Raji (cell line): ENCODE data around the gene MYD88.

ENCODE experiments used
- POLR2A ChIP-seq: IDR thresholded peaks from 2 replicates; pipeline ENCODE4 v1.6.1; 2011; ENCODE audit warnings: low read depth, low read length, control low read depth; ENCODE audit not compliant: insufficient read depth

The MYD88 gene

DNA sequence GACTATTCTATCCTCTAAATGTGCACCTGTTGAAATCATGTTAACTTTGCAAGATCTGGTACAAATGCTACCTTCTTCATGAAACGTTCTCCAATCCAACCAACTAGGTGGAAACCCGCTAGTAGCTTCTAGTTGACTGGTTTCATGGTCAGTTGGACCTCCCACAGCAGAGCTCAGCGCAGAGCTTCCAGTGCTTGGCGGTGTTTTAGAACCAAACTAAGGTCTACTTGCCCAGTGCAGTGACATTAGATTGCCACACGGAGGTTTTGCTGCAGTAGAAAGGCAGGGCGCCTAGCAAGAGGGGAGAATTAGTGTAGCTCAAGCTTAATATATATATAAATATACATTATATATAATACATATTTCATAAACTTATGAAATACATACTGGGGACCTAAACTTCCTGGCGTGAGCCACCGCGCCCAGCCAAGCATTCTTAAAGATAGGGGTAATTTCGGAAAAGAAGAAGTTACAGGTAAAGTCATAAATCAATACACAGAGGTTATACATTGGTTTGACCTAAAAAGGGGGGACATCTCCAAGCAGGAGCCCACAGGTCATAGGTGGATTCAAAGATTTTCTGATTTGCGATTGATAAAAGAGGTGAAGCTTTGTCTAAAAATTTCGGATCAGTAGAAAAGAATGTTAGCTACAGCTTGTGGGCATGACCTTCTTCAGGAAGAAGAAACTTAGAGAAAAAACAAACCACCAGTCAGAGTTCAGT lies 24.8 kb downstream of the MYD88 start:
- TF ChIP-seq POLR2A: no peak

DNA sequence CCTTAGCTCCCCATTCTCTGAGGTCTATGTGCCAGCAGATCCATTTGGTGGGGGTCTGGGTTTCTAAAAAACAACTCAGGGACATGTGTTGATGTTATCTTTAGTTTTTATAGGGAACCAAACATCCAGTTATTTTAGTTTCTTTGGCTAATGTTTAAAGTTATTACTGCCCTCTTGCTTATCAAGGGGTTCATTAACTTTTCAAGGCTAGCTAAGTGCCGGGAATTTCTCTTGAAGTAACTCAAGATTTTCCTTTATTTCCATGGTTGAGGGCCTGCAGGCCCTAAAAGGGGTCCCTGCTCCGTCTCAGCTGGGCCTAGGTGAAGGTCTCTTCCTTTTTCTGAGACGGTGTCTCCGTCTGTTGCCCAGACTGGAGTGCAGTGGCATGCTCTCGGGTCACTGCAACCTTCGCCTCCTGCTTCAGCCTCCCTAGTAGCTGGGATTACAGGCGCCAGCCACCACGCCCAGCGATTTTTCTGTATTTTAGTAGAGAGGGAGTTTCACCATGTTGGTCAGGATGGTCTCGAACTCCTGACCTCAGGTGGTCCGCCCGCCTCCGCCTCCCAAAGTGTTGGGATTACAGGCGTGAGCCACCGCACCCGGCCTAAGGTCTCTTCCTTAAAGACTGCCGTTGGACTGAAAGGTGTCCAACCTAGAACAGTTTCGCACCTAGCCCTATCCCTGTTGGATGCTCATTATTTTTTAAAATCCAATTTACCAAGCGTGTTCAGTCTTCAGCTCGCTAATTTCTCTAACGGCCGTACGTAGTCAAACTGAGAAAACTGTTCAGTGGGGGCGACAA lies 25.6 kb downstream of the MYD88 start:
- no peak for TF ChIP-seq POLR2A

DNA sequence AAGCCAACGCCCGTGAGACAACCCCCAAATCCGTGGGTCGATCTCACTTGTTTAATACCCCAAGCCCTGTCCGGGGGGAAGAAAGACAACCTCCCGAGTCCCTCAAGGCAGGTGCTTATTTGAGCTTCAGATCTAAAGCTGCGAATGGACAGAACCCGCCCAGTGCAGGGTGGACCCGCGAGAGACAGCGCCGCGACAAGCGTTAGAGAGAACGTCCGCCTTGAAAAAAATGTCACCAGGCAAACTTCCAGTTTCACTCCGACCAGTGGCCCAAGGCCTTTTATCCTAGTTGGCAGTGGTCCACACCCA lies 26.1 kb downstream of the MYD88 start:
- no peak for TF ChIP-seq POLR2A

DNA sequence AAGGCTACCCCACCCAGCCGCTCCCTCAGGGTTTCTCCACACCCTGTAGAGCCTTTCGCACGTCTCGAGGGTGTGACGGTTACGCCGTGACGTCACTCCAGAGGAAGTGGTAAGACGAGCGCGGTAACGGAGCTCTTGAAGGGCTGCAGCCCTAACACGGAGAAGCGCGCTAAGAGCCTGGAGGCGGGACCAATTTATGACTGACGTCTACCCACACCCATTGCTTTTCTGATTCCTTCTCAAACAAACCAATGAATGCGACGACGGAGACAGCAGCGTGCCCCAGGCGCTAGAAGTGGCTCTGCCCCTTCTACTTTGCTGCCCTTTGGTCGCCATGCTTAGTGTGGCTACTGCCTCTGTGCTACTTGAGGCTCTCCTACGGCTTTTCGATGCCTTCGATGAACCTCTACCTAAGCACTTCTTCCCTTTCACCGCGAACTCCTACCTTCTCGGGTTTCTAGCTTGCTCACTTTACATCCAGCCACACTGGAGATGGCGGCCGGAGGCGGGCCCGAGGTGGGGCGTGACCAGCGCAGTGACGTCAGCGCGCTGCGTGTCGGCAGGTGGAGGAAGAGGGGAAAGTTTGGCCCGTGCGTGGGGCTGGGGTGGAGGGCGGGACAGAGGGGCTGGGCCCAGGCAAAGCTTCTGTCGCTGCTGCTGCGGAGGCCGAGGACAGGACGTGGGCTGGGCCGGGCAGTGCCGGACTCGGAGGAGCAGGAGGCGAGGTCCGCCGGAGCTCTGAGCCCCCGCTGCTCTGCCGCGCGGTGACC lies 26.7 kb downstream of the MYD88 start, which contains the start of gene OXSR1:
OXSR1 (plus strand) TSS at position 586 of the 770 bp plus-strand sequence. CDS start 340 bp downstream, outside the sequence.
- peak; percentile 87 for TF ChIP-seq POLR2A

DNA sequence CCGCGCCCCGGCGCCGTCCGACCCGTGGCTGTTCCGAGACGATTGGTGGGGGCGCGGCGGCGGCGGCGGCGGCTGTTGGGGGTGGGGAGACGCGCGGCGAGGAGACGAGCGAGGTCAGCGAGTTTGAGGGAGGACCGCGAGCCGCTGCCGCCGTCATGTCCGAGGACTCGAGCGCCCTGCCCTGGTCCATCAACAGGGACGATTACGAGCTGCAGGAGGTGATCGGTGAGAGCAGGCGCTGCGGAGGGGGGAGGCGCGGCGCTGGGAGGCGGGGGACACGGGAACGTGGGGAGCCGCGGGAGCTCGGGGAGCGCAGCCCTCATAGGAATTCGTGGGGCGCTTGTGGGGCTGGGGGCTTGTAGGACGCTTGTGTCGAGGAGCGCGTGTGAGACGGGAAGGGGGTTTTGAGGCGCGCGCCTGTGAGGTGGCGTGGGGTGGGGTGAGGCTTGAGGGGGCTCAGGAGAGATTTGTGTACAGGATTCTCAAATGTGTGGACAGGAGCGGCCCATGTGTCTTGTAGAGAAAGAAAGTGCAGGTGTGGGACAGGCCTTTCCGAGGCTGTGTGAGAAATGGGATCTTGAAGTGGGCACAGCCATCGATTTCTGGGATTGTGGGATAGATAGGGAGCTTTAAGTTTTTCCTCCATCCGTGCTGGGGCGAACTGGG lies 27.4 kb downstream of the MYD88 start:
- no peak for TF ChIP-seq POLR2A

DNA sequence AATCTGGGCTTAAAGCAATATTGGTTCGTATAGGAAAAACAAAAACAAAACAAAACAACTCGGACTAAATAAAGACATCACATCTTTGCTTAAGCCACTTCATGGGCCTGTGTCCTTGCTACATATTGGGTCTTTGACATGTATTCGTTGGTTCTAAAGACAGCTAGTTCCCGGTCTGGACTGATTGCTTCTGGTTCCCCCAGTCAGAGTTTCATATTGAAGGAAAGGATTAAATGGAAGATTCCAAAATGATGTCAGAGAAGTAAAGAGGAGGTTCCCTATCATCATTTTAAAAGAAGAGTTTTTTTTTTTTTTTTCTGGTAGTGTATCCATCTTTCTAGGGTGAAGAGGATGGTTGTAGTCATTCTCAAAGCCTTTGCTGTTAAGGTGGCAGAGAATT lies 29.1 kb downstream of the MYD88 start:
- TF ChIP-seq POLR2A: no peak

DNA sequence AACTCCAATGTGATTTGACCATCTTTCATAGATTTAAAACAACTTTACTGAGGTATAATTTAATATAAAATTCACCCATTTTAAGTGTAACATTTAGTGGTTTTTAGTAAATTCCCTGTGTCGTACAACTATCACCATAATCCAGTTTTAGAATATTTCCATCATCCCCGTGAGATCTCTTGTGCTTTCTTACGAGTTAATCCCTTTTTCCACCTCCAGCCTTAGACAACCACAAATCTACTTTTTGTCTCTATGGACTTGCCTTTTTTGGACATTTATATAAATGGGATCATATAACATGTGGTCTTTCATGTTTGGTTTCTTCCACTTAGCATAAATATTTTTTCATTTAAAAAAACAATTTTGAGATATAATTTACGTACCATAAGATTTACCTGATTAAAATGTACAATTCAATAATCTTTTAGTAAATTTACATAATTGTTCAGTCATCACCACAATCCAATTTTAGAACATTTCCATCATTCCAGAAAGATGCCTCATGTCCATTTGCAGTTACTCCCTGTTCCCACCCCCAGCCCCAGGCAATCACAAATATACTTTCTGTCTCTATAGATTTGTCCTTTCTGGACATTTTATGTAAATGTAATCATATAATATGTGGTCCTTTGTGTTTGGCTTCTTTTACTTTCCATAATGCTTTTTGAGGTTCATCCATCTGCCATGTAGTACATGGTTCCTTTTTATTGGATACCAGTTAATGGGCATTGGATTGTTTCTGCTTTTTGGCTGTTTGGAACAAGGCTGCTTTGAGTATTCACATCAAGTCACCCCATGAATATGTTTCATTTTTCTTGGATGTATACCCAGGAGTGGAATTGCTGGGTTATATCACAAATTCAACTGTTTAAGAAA lies 29.9 kb downstream of the MYD88 start:
- no peak for TF ChIP-seq POLR2A

DNA sequence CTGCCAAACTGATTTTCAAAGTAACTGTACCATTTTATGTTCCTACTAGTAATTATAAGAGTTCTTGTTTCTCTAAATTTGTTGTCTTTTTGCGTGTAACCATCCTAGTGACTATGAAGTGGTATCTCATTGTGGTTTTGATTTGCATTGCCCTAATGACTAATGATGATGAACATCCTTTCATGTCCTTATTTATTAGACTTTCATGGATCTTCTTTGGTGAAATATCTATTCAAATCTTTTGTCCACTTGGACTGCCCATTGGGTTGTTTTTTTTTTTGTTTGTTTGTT lies 30.5 kb downstream of the MYD88 start:
- no peak for TF ChIP-seq POLR2A

DNA sequence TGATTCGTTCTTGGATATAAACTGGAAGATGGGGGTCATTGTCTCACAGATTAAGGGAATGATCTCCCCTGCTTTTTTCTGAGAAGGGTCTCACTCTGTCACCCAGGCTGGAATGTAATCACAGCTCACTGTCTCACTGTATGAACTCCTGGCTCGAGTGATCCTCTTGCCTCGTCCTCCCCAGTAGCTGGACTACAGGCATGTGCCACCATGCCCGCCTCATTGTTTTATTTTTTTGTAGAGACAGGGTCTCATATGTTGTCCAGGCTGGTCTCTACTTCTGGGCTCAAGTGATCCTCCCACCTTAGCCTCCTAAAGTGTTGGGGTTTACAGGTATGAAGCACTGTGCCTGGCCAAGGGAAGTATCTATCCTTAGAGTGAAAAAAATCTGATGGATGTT lies 32.3 kb downstream of the MYD88 start:
- TF ChIP-seq POLR2A: no peak

DNA sequence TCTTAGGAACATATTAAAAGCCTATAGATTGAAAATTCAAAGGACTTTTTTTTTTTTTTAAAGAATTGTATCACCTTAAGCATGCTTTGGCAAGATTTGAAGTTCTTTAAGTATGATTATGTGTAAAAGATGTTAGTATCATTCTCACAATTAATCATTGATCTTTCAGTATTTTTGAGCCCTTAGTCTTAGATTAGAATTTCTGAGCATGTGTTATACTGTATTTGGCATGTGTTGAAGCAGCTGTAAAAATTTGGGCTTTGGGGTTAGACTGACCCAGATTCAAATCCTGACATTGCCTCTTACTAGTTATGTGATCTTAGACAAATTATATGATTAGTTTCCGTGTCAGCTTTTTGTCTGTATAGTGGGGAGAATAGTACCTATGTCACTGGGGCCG lies 33.2 kb downstream of the MYD88 start:
- TF ChIP-seq POLR2A: no peak

DNA sequence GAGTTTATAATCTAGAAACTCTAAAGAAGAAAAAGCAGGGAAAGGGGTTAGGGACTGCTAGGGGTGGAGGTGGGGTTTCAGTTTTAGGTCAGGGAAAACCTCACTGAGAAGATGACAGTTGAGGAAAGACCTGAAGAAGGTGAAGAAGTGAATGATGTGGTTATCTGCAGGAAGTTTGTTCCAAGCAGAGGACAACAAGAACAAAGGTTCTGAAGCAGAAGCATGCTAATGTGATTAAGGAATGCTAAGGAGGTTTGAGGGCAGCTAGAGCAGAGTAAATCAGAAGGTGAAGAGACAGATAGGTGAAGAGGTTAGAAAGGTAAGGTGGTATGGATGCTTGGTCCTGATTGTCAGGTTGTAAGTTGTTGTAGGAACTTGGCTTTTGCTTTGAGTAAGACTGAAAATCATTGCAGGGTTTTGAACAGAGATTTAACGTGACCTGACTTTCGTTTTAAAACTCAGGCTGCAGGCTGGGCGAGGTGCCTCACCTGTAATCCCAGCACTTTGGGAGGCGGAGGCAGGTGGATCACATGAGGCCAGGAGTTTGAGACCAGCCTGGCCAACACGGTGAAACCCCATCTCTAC lies 35.5 kb downstream of the MYD88 start:
- no peak for TF ChIP-seq POLR2A

DNA sequence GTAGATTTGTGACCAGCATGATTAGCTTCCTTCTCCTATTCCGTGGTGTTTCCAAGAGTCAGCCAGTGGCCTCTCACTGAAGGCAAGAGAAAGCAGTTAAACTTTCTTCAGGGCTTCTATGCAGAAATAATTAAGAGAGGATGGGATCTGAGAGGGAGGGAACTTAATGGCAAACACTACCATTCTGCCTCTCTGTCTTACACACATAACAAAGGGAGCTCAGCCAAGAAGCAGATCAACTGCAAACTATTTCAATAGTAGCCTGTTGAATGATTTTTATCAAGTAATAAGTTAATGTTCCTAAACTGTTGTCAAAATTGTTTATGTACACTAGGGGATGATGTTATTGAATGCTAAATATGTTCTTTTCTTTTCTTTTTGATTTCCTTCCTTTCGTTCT lies 38.7 kb downstream of the MYD88 start:
- TF ChIP-seq POLR2A: no peak

DNA sequence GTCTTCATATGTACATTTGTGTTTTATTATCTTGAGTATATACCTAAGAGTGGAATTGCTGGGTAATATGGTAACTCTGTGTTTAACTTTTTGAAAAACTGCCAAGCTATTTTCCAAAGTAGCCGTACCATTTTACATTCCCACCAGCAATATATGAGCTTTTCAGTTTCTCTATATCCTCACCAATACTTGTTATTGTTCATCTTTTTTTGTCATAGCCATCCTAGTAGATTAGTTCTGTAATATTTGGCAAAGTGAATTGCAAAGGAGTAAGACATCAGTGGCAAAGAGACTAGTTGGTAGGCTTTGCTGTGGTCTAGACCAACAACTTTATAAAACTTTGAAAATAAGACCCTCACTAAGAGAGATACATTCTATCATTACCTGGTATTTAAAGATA lies 48.3 kb downstream of the MYD88 start:
- no peak for TF ChIP-seq POLR2A

DNA sequence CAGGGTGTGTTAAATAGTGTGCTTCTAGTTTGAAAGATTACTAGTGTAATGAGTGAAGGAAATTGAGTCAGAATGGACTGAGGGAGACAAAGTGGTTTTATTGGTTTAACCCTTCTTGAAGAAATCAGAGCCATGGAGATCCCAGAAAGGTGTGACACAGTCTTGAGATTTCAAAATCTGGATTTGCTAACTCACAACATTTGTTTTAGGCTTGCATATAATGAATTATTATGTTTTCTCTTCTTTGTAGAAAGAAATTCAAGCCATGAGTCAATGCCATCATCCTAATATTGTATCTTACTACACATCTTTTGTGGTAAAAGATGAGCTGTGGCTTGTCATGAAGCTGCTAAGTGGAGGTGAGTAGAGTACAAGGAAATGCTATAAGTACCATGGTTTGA lies 52.0 kb downstream of the MYD88 start:
- TF ChIP-seq POLR2A: no peak
